Naive thymus-derived CD8-positive, alpha-beta T cell (primary cell): ENCODE results near the gene MRPL17. TPM values are rescaled to one million over a fixed set of nuclear protein-coding genes. Genes with fewer than 3 reads are reported as not detected.

Experiments
- ATAC-seq, 2 donors: fragments of 150-1000 bp; cut with Tn5 transposase in 1 of 2; sonication (Bioruptor Pico), chemical (Tn5 transposase) in 1 of 2; 1 replicate in 1 of 2; 2 replicates in 1 of 2; pipeline ENCODE4 v1.10.0; 2021; ENCODE audit warnings: mild to moderate bottlenecking in 2 of 2, moderate library complexity in 2 of 2
- POLR2A ChIA-PET: fragments of 350-600 bp; sonication (Branson Sonifier 250); formaldehyde crosslinking; loops from one replicate; lab custom pipeline; 2021; ENCODE audit warnings: antibody characterized with exemption; lab: Charles Lee
- DNase-seq, 10 donors: peaks; one replicate each; pipeline versions ENCODE4 v3.0.0 to v3.0.0-alpha.2; 2020 to 2022
- H3K27ac Mint-ChIP-seq, 10 donors: one replicate each; pipeline ENCODE4 v1.8.0; 2020 to 2022; ENCODE audit warnings: mild to moderate bottlenecking in 10 of 10, mixed read lengths in 10 of 10, moderate library complexity in 4 of 10, inconsistent platforms in 1 of 10
- H3K27me3 Mint-ChIP-seq, 5 donors: one replicate each; pipeline ENCODE4 v1.8.0; 2021 to 2022; ENCODE audit warnings: mixed read lengths in 5 of 5
- H3K36me3 Mint-ChIP-seq, 3 donors: one replicate each; pipeline ENCODE4 v1.8.0; 2020 to 2022; ENCODE audit warnings: mixed read lengths in 3 of 3, mild to moderate bottlenecking in 2 of 3, inconsistent platforms in 1 of 3
- H3K4me1 Mint-ChIP-seq, 4 donors: one replicate each; pipeline ENCODE4 v1.8.0; 2021 to 2022; ENCODE audit warnings: mixed read lengths in 4 of 4
- H3K4me3 Mint-ChIP-seq, 10 donors: one replicate each; pipeline ENCODE4 v1.8.0; 2020 to 2022; ENCODE audit warnings: mild to moderate bottlenecking in 10 of 10, mixed read lengths in 10 of 10, moderate library complexity in 6 of 10, inconsistent platforms in 1 of 10
- H3K9me3 Mint-ChIP-seq, 9 donors: one replicate each; pipeline ENCODE4 v1.8.0; 2020 to 2022; ENCODE audit warnings: mixed read lengths in 9 of 9, mild to moderate bottlenecking in 3 of 9, inconsistent platforms in 1 of 9, moderate library complexity in 1 of 9
- polyA plus RNA-seq, 3 donors: library from polyadenylated mRNA; unstranded; fragments of 300-500 nt; fragmentation: Illumina TruSeq; gene quantifications; one replicate each; pipeline ENCODE4 v1.2.3, GENCODE V29; 2021
- total RNA-seq, 8 experiments: library from RNA in 2 of 8; stranded (reverse) in 2 of 8; gene quantifications; one replicate each; pipeline ENCODE4 v1.2.3 and lab custom pipeline; 2021 to 2026

Gene MRPL17
- total and polyA plus RNA-seq, 5 experiments from 2014 or later = 16.2 to 30.1 (median 23.6) TPM

DNA sequence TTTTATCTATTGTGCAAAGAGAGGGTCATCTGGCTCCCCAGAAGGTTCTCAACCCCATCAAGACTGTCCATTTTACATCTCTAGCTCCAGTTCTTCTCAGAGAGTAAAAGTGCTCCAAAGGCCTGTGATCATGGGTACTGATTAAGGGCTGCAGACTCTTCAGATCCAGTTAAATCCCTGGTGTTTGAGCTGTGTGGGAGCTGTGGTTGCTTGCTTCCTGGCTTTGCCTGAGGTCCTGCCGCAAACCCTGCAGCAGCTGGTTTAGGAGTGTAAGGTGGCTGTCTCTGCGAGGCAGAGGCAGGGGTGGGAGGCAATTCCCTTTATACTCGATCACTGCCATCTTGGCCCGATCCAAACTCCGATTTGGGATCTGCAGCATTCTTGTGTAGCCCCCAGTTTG is 1.2 kb downstream of the MRPL17 start:
- Mint-ChIP-seq H3K36me3 (peaks cover 0 to 19% (median 3%) of the 10 kb centered on the region in 3 donors), H3K4me1 (peaks cover 28 to 54% (median 39%) of the 10 kb centered on the region in 4 donors), H3K27me3 (peaks cover 0 to 2% (median 0%) of the 10 kb centered on the region in 5 donors), H3K27ac (peak overlapping the region in 9 of 10 donors; percentile 98 to 100 (median 99)), H3K4me3 (peak overlapping the region; percentile 96 to 100 (median 99)), H3K9me3 (no peaks in the 10 kb centered on the region)
- DNase-seq (no peak), ATAC-seq (no peak)
- POLR2A ChIA-PET = interaction anchor here (0.8 to 5.0 kb wide), 11 partner anchors 9 to 279 kb away, joined by 3 to 108 read pairs (median 15); partner anchors contain the start of genes ILK, RRP8, TAF10 and TPP1

DNA sequence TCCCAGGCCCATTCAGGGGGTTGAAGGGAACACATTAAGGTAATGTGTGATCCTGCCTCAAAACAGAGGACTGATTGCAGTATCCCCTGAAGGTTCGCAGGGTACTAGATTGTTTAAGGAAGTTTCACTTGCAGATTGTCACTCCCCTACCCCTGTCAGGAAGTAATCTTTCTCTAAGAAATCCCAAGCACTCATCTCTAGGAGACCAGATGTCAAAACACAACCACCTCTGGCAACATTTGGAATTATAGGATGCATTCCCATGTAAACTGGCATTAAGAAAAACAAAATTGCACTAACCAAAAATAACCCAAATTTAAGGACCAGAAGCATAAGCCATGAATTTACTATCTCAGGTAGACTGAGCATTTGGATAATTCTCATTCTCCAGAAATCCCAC is 1.6 kb downstream of the MRPL17 start:
- Mint-ChIP-seq H3K27me3 (peaks cover 0 to 2% (median 0%) of the 10 kb centered on the region in 5 donors), H3K4me3 (peak overlapping the region; percentile 26 to 99 (median 76)), H3K9me3 (no peaks in the 10 kb centered on the region), H3K4me1 (peaks cover 28 to 54% (median 39%) of the 10 kb centered on the region in 4 donors), H3K27ac (peak overlapping the region in 9 of 10 donors; percentile 20 to 100 (median 51)), H3K36me3 (peaks cover 0 to 19% (median 3%) of the 10 kb centered on the region in 3 donors)
- ATAC-seq (no peak), DNase-seq (no peak)
- POLR2A ChIA-PET = interaction anchor here (0.8 to 5.0 kb wide), 8 partner anchors 9 to 200 kb away, joined by 3 to 108 read pairs (median 32); partner anchors contain the start of genes ILK, RRP8, TAF10 and TPP1

DNA sequence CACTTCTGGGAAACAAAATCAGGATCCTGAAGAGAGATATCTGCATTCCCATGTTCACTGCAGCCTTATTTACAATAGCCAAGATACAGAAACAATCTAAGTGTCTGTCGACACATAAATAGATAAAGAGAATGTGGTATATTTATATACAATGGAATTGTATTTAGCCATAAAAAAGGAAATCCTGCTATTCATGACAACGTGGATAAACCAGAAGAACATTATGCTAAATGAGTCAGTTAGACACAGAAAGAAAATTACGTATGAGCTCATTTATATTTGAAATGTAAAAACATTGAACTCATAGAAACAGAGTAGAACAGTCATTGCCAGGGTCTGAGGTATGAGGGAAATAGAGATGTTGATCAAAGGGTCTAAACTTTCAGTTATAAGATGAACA is 6.1 kb downstream of the MRPL17 start:
- no peaks in the 10 kb centered on the region for H3K27me3 Mint-ChIP-seq
- ATAC-seq (no peak), DNase-seq (no peak)
- H3K4me1 Mint-ChIP-seq = peaks cover 43 to 66% (median 57%) of the 10 kb centered on the region in 4 donors
- peaks cover 0 to 18% (median 3%) of the 10 kb centered on the region in 3 donors for H3K36me3 Mint-ChIP-seq
- peak overlapping the region in 3 of 10 donors; percentile 33 to 60 (median 35) for H3K27ac Mint-ChIP-seq
- H3K9me3 Mint-ChIP-seq = no peaks in the 10 kb centered on the region
- POLR2A ChIA-PET = interaction anchor here (0.7 to 0.8 kb wide), 2 partner anchors 57 to 65 kb away, joined by 3 to 5 read pairs; partner anchors contain the start of genes TAF10 and TPP1
- no peak overlapping the region for H3K4me3 Mint-ChIP-seq

DNA sequence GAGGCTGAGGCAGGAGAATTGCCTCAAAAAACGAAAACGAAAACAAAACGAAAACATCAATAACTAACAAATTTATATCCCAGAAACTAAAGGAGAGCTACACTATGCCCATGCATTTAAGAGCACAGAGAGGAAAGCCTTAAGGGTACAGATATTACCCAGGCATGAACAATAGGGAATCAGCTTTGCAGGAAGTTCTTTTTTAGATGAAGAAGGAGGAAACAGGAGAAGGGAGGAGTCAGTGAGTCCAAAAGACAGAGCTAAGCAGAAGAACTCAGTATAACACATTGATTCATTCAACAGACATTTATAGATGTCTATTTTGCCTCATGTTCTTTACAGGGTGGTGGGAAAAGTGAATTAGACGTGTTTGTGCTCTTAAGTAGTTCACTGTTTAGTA is 8.3 kb downstream of the MRPL17 start:
- H3K27me3 Mint-ChIP-seq = no peaks in the 10 kb centered on the region
- H3K4me1 Mint-ChIP-seq = peaks cover 47 to 68% (median 59%) of the 10 kb centered on the region in 4 donors
- H3K36me3 Mint-ChIP-seq = peaks cover 0 to 2% (median 0%) of the 10 kb centered on the region in 3 donors
- peak overlapping the region in 2 of 10 donors; percentile 34 to 58 for H3K4me3 Mint-ChIP-seq
- H3K9me3 Mint-ChIP-seq = peaks cover 0 to 4% (median 0%) of the 10 kb centered on the region in 9 donors
- ATAC-seq = no peak
- POLR2A ChIA-PET = interaction anchor here (0.7 to 5.7 kb wide), 2 partner anchors 8 to 63 kb away, joined by 4 to 46 read pairs; partner anchors contain the start of genes MRPL17 and TAF10
- DNase-seq = no peak
- peak overlapping the region in 1 of 10 donors; percentile 78 for H3K27ac Mint-ChIP-seq

DNA sequence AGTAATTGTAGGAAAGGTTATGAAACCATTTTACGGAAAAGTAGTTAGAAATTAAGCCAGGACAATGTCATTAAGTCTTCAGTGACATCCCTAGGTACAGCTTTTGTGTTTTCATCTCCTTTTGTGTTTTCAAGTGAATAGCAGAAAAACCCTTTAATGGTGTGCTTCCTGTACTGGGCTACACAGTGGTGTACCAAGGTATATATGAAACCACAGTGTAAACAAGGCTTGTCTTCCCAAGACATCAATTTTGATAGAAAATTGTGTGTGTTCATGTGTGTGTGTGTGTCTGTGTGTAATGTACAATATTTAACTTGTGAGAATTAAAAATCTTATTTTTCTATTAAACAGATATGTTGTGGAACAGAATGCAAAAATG is 8.9 kb downstream of the MRPL17 start:
- H3K9me3 Mint-ChIP-seq = peaks cover 0 to 4% (median 0%) of the 10 kb centered on the region in 9 donors

DNA sequence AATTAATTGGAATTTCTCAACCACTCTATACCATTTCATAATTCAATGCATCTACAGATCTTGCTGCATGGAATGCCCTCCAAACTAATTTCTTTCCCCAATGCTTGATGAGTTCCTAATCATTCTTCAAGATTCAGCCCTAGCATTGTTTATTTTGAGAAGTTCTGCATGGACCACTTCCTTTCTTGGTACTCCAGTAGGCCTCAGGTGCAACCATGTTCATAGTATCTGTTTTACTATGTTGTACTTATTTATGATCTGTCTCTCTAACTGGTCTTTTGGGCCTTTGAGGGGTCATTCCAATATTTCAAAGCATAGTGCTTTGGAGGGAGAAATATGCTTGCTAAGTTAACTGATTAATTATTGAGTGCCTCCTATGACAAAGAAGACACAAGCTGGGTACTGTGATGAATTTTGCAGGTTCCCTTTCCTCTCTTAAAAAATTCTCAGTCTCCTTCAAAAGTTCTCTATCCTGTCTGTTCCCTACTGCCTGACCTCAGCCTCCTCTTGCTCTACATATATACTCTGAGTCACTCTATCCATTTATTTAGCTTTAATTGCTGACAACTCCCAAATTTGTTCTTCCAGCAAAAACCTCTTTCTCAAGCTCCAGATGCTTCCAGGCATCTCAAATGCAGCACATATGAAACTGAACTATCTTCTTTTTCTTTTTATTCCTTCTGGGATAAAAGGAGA is 9.5 kb downstream of the MRPL17 start:
- peak overlapping the region in 9 of 10 donors; percentile 17 to 86 (median 78) for H3K27ac Mint-ChIP-seq
- no peaks in the 10 kb centered on the region for H3K27me3 Mint-ChIP-seq
- POLR2A ChIA-PET = interaction anchor here (0.8 to 5.7 kb wide), 3 partner anchors 9 to 61 kb away, joined by 3 to 46 read pairs (median 13); partner anchors contain the start of genes MRPL17 and TAF10
- no peaks in the 10 kb centered on the region for H3K36me3 Mint-ChIP-seq
- no peak for DNase-seq
- no peak for ATAC-seq
- peak overlapping the region in 8 of 10 donors; percentile 21 to 62 (median 50) for H3K4me3 Mint-ChIP-seq
- H3K9me3 Mint-ChIP-seq = peaks cover 0 to 4% (median 0%) of the 10 kb centered on the region in 9 donors
- H3K4me1 Mint-ChIP-seq = peaks cover 41 to 67% (median 61%) of the 10 kb centered on the region in 4 donors

More for the DNA sequence above, 8.9 kb downstream of the MRPL17 start:
- DNase-seq (no peak), ATAC-seq (peak; percentile 46 to 68)
- Mint-ChIP-seq H3K4me3 (peak overlapping the region in 7 of 10 donors; percentile 14 to 62 (median 52)), H3K27ac (peak overlapping the region in 6 of 10 donors; percentile 34 to 86 (median 81)), H3K36me3 (no peaks in the 10 kb centered on the region), H3K27me3 (no peaks in the 10 kb centered on the region), H3K4me1 (peaks cover 46 to 70% (median 61%) of the 10 kb centered on the region in 4 donors)
- POLR2A ChIA-PET = interaction anchor here (0.8 to 5.7 kb wide), 3 partner anchors 9 to 62 kb away, joined by 3 to 46 read pairs (median 13); partner anchors contain the start of genes MRPL17 and TAF10

DNA sequence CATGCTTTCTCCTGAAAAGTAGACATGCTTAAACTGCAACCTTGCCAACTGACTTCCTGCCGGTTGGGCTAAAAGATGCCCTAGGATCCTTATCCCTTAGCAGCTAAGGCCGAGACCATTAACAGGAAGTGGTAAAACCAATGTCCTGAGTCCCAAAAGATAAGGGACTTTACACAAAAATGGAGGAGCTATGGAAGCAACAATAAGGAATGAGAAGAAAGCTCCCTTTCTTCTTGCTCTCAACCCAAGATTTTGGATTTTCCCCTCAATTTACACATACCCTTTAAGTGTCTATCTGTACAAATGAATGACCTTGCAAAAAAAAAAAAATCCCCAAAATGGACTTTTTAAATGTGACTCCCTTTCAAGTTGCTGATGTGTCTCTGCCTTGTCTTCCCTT is 11.1 kb downstream of the MRPL17 start:
- H3K9me3 Mint-ChIP-seq = peaks cover 0 to 6% (median 0%) of the 10 kb centered on the region in 9 donors
- DNase-seq (no peak), ATAC-seq (no peak)
- peaks cover 41 to 79% (median 70%) of the 10 kb centered on the region in 4 donors for H3K4me1 Mint-ChIP-seq
- no peaks in the 10 kb centered on the region for H3K36me3 Mint-ChIP-seq
- peak overlapping the region in 5 of 10 donors; percentile 43 to 74 (median 48) for H3K4me3 Mint-ChIP-seq
- no peaks in the 10 kb centered on the region for H3K27me3 Mint-ChIP-seq
- H3K27ac Mint-ChIP-seq = peak overlapping the region in 6 of 10 donors; percentile 22 to 87 (median 63)
- POLR2A ChIA-PET = interaction anchor here (0.6 to 5.7 kb wide), 10 partner anchors 10 to 437 kb away, joined by 3 to 46 read pairs (median 5); partner anchors contain the start of genes DCHS1, ILK, MRPL17 and RRP8

DNA sequence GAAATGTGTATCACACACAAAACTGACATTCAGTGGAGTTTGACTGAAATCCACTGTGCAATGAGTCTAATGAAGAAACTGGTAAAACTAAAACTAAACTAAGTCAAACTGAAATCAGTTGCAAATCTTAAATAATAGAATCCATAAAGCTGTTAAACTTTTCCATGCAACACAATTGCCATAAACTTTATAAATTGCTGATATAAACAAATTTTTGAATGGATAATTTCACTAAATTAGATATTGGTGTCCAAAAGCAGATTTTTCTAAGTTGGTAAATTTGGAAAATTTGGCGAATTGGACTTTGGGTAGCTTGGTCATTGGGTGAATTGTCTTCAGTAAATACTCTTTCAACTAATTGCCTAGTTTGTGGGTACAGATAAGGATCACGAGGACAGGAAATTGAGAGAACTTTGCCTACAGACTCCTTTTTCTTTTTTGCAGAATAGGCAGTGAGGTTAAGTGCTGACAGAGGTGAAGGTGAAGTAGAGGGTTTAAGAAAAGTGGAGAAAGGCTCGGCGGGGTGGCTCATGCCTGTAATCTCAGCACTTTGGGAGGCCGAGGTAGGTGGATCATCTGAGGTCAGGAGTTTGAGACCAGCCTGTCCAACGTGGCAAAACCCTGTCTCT is 12.8 kb downstream of the MRPL17 start:
- Mint-ChIP-seq H3K4me3 (peak overlapping the region in 9 of 10 donors; percentile 19 to 78 (median 46)), H3K36me3 (no peaks in the 10 kb centered on the region), H3K9me3 (peaks cover 0 to 9% (median 0%) of the 10 kb centered on the region in 9 donors), H3K27ac (peak overlapping the region in 9 of 10 donors; percentile 0 to 86 (median 43)), H3K4me1 (peaks cover 46 to 87% (median 77%) of the 10 kb centered on the region in 4 donors), H3K27me3 (no peaks in the 10 kb centered on the region)
- POLR2A ChIA-PET = interaction anchor here (0.6 to 5.7 kb wide), 7 partner anchors 9 to 80 kb away, joined by 3 to 46 read pairs (median 5); partner anchors contain the start of genes ILK, MRPL17, RRP8 and TAF10
- DNase-seq (peak in 1 of 10 donors; percentile 22), ATAC-seq (no peak)

DNA sequence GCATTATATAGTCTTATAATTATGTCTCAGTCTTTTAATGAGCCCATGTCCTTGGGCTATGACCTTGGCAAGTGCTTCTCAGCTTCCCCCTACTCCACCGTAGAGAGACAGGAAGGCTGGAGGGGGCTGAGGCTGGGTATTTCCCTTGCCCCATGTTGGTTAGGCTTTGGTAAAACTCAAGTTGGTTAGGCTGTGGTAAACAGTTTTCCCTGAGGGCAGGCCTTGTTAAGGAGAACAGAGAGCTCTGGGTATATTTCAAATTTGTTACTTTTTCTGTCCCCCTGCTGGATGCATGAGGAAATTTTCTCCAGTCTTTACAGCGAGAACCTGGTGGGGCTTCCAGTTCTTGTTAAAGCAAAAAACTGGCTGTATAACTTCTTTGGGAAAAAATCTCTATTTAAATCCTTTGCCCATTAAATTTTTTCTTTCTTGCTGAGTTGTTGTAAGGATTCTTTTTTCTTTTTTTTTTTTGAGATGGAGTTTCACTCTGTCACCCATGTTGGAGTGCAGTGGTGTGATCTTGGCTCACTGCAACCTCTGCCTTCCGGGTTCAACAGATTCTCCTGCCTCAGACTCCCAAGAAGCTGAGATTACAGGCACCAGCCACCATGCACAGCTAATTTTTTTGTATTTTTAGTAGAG is 15.3 kb downstream of the MRPL17 start:
- POLR2A ChIA-PET = interaction anchor here (0.6 to 2.7 kb wide), 16 partner anchors 10 to 278 kb away, joined by 3 to 22 read pairs (median 4); partner anchors contain the start of genes MRPL17, RRP8, SMPD1 and TAF10
- H3K4me3 Mint-ChIP-seq = peak overlapping the region in 5 of 10 donors; percentile 19 to 54 (median 28)
- peaks cover 42 to 70% (median 66%) of the 10 kb centered on the region in 4 donors for H3K4me1 Mint-ChIP-seq
- peak overlapping the region; percentile 6 to 93 (median 66) for H3K27ac Mint-ChIP-seq
- H3K27me3 Mint-ChIP-seq = no peaks in the 10 kb centered on the region
- DNase-seq = peak in 6 of 10 donors; percentile 20 to 55 (median 39)
- no peaks in the 10 kb centered on the region for H3K36me3 Mint-ChIP-seq
- peak; percentile 74 to 76 for ATAC-seq
- peaks cover 0 to 9% (median 0%) of the 10 kb centered on the region in 9 donors for H3K9me3 Mint-ChIP-seq

DNA sequence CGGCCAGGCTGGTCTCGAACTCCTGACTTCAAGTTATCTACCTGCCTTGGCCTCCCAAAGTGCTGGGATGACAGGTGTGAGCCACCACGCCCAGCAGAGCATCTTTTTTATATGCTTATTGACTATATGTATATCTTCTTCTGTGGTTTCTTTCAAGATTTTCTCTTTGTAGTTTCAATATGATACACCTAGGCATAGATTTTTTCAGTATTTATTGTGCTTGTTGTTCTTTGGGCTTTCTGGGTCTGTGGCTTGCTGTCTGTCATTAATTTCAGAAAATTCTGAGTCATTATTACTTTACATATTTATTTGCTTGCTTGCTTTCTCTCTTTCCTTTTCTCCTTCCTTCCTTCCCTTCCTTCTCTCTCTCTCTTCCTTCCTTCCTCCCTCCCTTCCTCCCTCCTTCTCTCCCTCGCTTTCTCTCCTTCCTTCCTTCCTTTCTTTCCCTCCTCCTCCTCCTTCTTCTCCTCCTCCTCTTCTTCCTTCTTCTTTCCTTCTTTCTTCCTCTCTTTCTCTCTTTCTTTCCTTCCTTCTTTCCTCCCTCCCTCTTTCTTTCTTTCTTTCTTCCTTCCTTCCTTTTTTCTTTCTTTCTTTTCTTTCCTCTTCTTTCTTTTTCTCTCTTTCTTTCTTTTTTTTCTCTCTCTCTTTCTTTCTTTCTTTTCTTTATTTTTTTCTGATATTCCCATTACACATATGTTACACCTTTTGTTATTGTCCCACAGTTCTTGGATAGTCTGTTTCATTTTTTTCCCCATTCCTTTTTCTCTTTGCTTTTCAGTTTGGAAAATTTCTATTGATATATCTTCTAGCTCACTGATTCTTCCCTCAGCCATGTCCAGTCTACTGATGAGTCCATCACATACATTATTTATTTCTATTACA is 16.6 kb downstream of the MRPL17 start:
- Mint-ChIP-seq H3K36me3 (no peaks in the 10 kb centered on the region), H3K27ac (peak overlapping the region; percentile 53 to 93 (median 72)), H3K9me3 (peaks cover 0 to 9% (median 0%) of the 10 kb centered on the region in 9 donors), H3K27me3 (no peaks in the 10 kb centered on the region), H3K4me3 (peak overlapping the region in 1 of 10 donors; percentile 44), H3K4me1 (peaks cover 34 to 57% (median 53%) of the 10 kb centered on the region in 4 donors)
- POLR2A ChIA-PET = interaction anchor here (1.0 to 2.7 kb wide), 6 partner anchors 17 to 63 kb away, joined by 4 to 22 read pairs (median 10); partner anchors contain the start of genes MRPL17, RRP8, TAF10 and TPP1
- ATAC-seq (peak; percentile 23 to 34), DNase-seq (no peak)
